A549 (cell line): ENCODE measurements around the gene TMEM151A. TPM values are rescaled to one million over a fixed set of nuclear protein-coding genes. Genes with fewer than 3 reads are reported as not detected.

ENCODE experiments used
- ATAC-seq, 2 experiments: fragments of 200-7000 bp in 1 of 2; fragments of >200 bp in 1 of 2; cut with Nextera tagmentation in 1 of 2; cut with Tn5 transposase in 1 of 2; 3 replicates each; pipeline versions ENCODE4 v1.8.0 to v1.9.1; 2018 to 2020; ENCODE audit warnings: mild to moderate bottlenecking in 1 of 2, moderate library complexity in 1 of 2
- CTCF ChIA-PET: fragments of 300-600 bp; sonication (Branson Sonifier 250); formaldehyde crosslinking; extraction: SDS; loops from one replicate; lab custom pipeline; 2021; ENCODE audit warnings: antibody characterized with exemption, inconsistent platforms; lab: Yijun Ruan, JAX
- POLR2A ChIA-PET: fragments of 350-600 bp; formaldehyde crosslinking; extraction: SDS; loops from one replicate; lab custom pipeline; 2021; ENCODE audit warnings: antibody characterized with exemption, inconsistent platforms; lab: Yijun Ruan, JAX
- DNase-seq, 2 experiments: peaks; one replicate each; pipeline versions ENCODE4 v3.0.0 to v3.0.0-alpha.2; 2011 to 2016; ENCODE audit warnings: low read depth in 1 of 2, low spot score in 1 of 2
- FAIRE-seq: peaks from 2 replicates; lab custom pipeline; 2011; peaks lifted over from hg19 to GRCh38; lab: Jason Lieb, UNC
- H3K27ac ChIP-seq, 2 experiments: fragments of >200 bp; sonication (Bioruptor Twin); formaldehyde crosslinking; 3 replicates each; pipeline ENCODE4 v1.5.1; 2016 to 2017
- H3K4me1 ChIP-seq: fragments of >200 bp; sonication (Bioruptor Twin); formaldehyde crosslinking; 3 replicates; pipeline ENCODE4 v1.6.1; 2016
- H3K4me2 ChIP-seq: fragments of >200 bp; sonication (Bioruptor Twin); formaldehyde crosslinking; 3 replicates; pipeline ENCODE4 v1.6.1; 2016
- H3K4me3 ChIP-seq: fragments of >200 bp; sonication (Bioruptor Twin); formaldehyde crosslinking; 3 replicates; pipeline ENCODE4 v1.5.1; 2016
- H3K9me3 ChIP-seq: fragments of >200 bp; sonication (Bioruptor Twin); formaldehyde crosslinking; 3 replicates; pipeline ENCODE4 v1.6.1; 2016
- ATOH8 ChIP-seq: fragments of 250-450 bp; sonication (Bioruptor Pico); IDR thresholded peaks from 2 replicates; pipeline ENCODE4 v1.5.0; 2020; ENCODE audit warnings: low read depth, mild to moderate bottlenecking, moderate library complexity
- BCL3 ChIP-seq: fragments of >200 bp; sonication (Bioruptor Twin); formaldehyde crosslinking; IDR thresholded peaks from 3 replicates; pipeline ENCODE4 v1.6.1; 2016
- BHLHE40 ChIP-seq: IDR thresholded peaks from 2 replicates; pipeline ENCODE4 v1.6.1; 2012; ENCODE audit warnings: low read depth, low read length, inconsistent platforms
- CHD2 ChIP-seq: fragments of 150-350 bp; IDR thresholded peaks from 2 replicates; pipeline ENCODE4 v1.6.1; 2014; ENCODE audit warnings: low read length; ENCODE audit not compliant: partially characterized antibody
- CTCF ChIP-seq: fragments of >200 bp; sonication (Bioruptor Twin); formaldehyde crosslinking; IDR thresholded peaks from 3 replicates; pipeline ENCODE4 v1.5.1; 2016
- E2F6 ChIP-seq: IDR thresholded peaks from 2 replicates; pipeline ENCODE4 v1.6.1; 2012; ENCODE audit warnings: low read depth, borderline replicate concordance
- FOSB ChIP-seq: fragments of 250-450 bp; sonication (Bioruptor Pico); IDR thresholded peaks from 2 replicates; pipeline ENCODE4 v1.5.0; 2020; ENCODE audit warnings: mild to moderate bottlenecking, moderate library complexity
- FOSL2 ChIP-seq, 2 experiments: fragments of 450-650 bp in 1 of 2; fragments of >200 bp in 1 of 2; sonication (Bioruptor Twin) in 1 of 2; formaldehyde crosslinking; IDR thresholded peaks; 2 replicates each; pipeline versions ENCODE4 v1.5.0 to v1.6.1; 2016 to 2020; ENCODE audit warnings: mild to moderate bottlenecking in 1 of 2, moderate library complexity in 1 of 2
- FOXS1 ChIP-seq: fragments of 250-450 bp; sonication (Bioruptor Pico); IDR thresholded peaks from 2 replicates; pipeline ENCODE4 v1.5.0; 2020; ENCODE audit warnings: mild to moderate bottlenecking, moderate library complexity
- GATA3 ChIP-seq: IDR thresholded peaks from 2 replicates; pipeline ENCODE4 v1.6.1; 2012; ENCODE audit warnings: borderline replicate concordance
- HDAC2 ChIP-seq: fragments of 200-600 bp; sonication (generic); IDR thresholded peaks from 2 replicates; pipeline ENCODE4 v1.6.1; 2016
- JUNB ChIP-seq: fragments of >200 bp; sonication (Bioruptor Twin); formaldehyde crosslinking; IDR thresholded peaks from 2 replicates; pipeline ENCODE4 v1.6.1; 2016
- MAX ChIP-seq: IDR thresholded peaks from 2 replicates; pipeline ENCODE4 v1.6.1; 2012
- MYC ChIP-seq: IDR thresholded peaks from 2 replicates; pipeline ENCODE4 v1.6.1; 2012; ENCODE audit warnings: mild to moderate bottlenecking, inconsistent platforms, low read length, improper control_type of control experiment, borderline replicate concordance
- POLR2A ChIP-seq: IDR thresholded peaks from 2 replicates; pipeline ENCODE4 v1.6.1; 2012; ENCODE audit warnings: mild to moderate bottlenecking, low read length
- RAD21 ChIP-seq, 2 experiments: fragments of >200 bp in 1 of 2; sonication (Bioruptor Twin) in 1 of 2; formaldehyde crosslinking in 1 of 2; IDR thresholded peaks in 1 of 2; conservative IDR thresholded peaks in 1 of 2; 2 replicates in 1 of 2; 3 replicates in 1 of 2; pipeline ENCODE4 v1.6.1; 2012 to 2018; ENCODE audit warnings: inconsistent platforms in 1 of 2
- SMC3 ChIP-seq: fragments of >200 bp; sonication (Bioruptor Twin); formaldehyde crosslinking; IDR thresholded peaks from 3 replicates; pipeline ENCODE4 v1.6.1; 2018; ENCODE audit warnings: inconsistent platforms
- TP53 ChIP-seq: fragments of 250-450 bp; sonication (Bioruptor Pico); IDR thresholded peaks from 2 replicates; pipeline ENCODE4 v1.5.0; 2021; ENCODE audit warnings: mild to moderate bottlenecking, moderate library complexity
- USF2 ChIP-seq: fragments of 450-650 bp; IDR thresholded peaks from 2 replicates; pipeline ENCODE4 v1.6.1; 2014; ENCODE audit warnings: antibody characterized with exemption
- ZC3H11A ChIP-seq: fragments of 450-650 bp; IDR thresholded peaks from 2 replicates; pipeline ENCODE4 v1.6.1; 2014; ENCODE audit warnings: antibody characterized with exemption, mild to moderate bottlenecking
- ZNF302 ChIP-seq: fragments of 250-450 bp; sonication (Bioruptor Pico); IDR thresholded peaks from 2 replicates; pipeline ENCODE4 v1.9.0; 2021; ENCODE audit warnings: inconsistent platforms, mild to moderate bottlenecking, moderate library complexity
- WGBS: methylation state at CpG from one replicate; pipeline ENCODE4 v1.1.6; 2017; ENCODE audit errors: missing lambda C conversion rate; 5-methylcytosine and 5-hydroxymethylcytosine counted together
- polyA plus RNA-seq, 4 experiments: library from polyadenylated mRNA; depleted of rRNA in 3 of 4; stranded (reverse); fragments of >200 nt; fragmentation: RNase III in 1 of 4; extraction: RNeasy Plus Mini Kit Qiagen cat#74134 plus additional on column Dnase treatment in 1 of 4; gene quantifications; 2 replicates in 3 of 4; 3 replicates in 1 of 4; pipeline ENCODE4 v1.2.3, GENCODE V29; 2011 to 2017

TMEM151A gene
- polyA plus RNA-seq, 2 of the 4 experiments (the other 2 are of a cell fraction), result 0.44 to 1.8 TPM

- Histone ChIP-seq H3K4me1 (peaks cover 26% of the 10 kb centered on the region), H3K27ac (peak overlapping the region; percentile 83 to 97), H3K9me3 (no peaks in the 10 kb centered on the region), H3K4me2 (peak overlapping the region; percentile 92), H3K4me3 (peak overlapping the region; percentile 56)
- FAIRE-seq (no peak), ATAC-seq (peak; percentile 35 to 55), DNase-seq (no peak)
- ChIA-PET POLR2A (interaction anchor here (0.6 to 3.5 kb wide), 5 partner anchors 9 to 47 kb away, joined by 3 to 42 read pairs (median 4); partner anchors contain the start of genes BRMS1, CD248 and YIF1A), CTCF (interaction anchor here (0.7 to 8.7 kb wide), 16 partner anchors 9 to 63 kb away, joined by 3 to 247 read pairs (median 4); partner anchors contain the start of genes B4GAT1, BRMS1, CD248 and TMEM151A)
- 0 out of 2 replicates have a peak, but pooled peaks have one; percentile 55 for TF ChIP-seq ATOH8
- no peak for TF ChIP-seq USF2
- no peak for TF ChIP-seq FOSL2 (IDR thresholded peaks at IDR 0.05)
- 0 out of 2 replicates have a peak, but pooled peaks have one; percentile 2 for TF ChIP-seq FOSL2 (CRISPR knock-in tag; IDR thresholded peaks at IDR 0.05)
- TF ChIP-seq E2F6, result peak; percentile 74; the same call in 1 of the 2 replicates
- 0 out of 2 replicates have a peak, but pooled peaks have one; percentile 36 for TF ChIP-seq ZNF302 (CRISPR knock-in tag)
- TF ChIP-seq MYC, result no peak
- TF ChIP-seq ZC3H11A, result 0 out of 2 replicates have a peak, but pooled peaks have one; percentile 1
- TF ChIP-seq MAX, result peak; percentile 74
- WGBS, result 6% methylated on average over 26 of the region's 35 CpGs
These were observed 44.0 kb downstream of the TMEM151A start for GRCh38 chr11:66335531-66336233.

- WGBS, result 5% methylated on average over 20 of the region's 22 CpGs
- ChIA-PET POLR2A (interaction anchor here (0.6 to 3.5 kb wide), 4 partner anchors 8 to 48 kb away, joined by 3 to 42 read pairs (median 8); partner anchors contain the start of genes BRMS1, CD248 and YIF1A), CTCF (interaction anchor here (0.7 to 8.7 kb wide), 15 partner anchors 10 to 63 kb away, joined by 3 to 247 read pairs (median 4); partner anchors contain the start of genes B4GAT1, BRMS1, CD248 and TMEM151A)
- peak; percentile 74 to 86 for ATAC-seq
- DNase-seq, result peak; percentile 86 to 93
- peak; percentile 92 for FAIRE-seq
- Histone ChIP-seq H3K4me2 (peak within 1 kb of the TSS; percentile 92), H3K9me3 (no peaks in the 10 kb centered on the region), H3K4me1 (peaks cover 26% of the 10 kb centered on the region), H3K4me3 (peak within 1 kb of the TSS; percentile 56), H3K27ac (peak within 1 kb of the TSS; percentile 83 to 97)
- TF ChIP-seq BHLHE40 (no peak), BCL3 (0 out of 3 replicates have a peak, but pooled peaks have one; percentile 8), HDAC2 (no peak), FOSL2 (IDR thresholded peaks at IDR 0.05) (no peak), FOSL2 (CRISPR knock-in tag; IDR thresholded peaks at IDR 0.05) (peak; percentile 88), SMC3 (peak; percentile 37; the same call in 1 of the 3 replicates), RAD21 (conservative IDR thresholded peaks at IDR 0.05 in 1 of 2, IDR thresholded peaks at IDR 0.05 in 1 of 2) (peak; percentile 63 to 74; a peak in 4 of 5 replicates), GATA3 (peak; percentile 35; the same call in 1 of the 2 replicates), CHD2 (no peak), MAX (peak; percentile 77), CTCF (peak; percentile 53), JUNB (no peak; the same call in 1 of the 2 replicates), POLR2A (peak; percentile 34), ATOH8 (no peak), FOSB (CRISPR knock-in tag) (no peak), TP53 (peak; percentile 48; the same call in 1 of the 2 replicates), FOXS1 (no peak)
These were observed 44.8 kb downstream of the TMEM151A start, which contains the start of gene RIN1 for GRCh38 chr11:66336234-66337102. RIN1 (minus strand) TSS chr11:66336434; CDS start chr11:66336402, 32 bp downstream.
